Activated naive CD4-positive, alpha-beta T cell treated with anti-CD3 and anti-CD28 coated beads, Interleukin-2, amount 50 U/mL, for 24 hours (primary cell): ENCODE measurements around the gene AFF1.
"Not testable (repeated sequence)": the region's sequence is repeated elsewhere in the genome, so short reads cannot be mapped to it uniquely, and the experiment has no call there.

Source experiments
- H3K27ac Mint-ChIP-seq: one replicate; pipeline ENCODE4 v1.8.0; 2021; ENCODE audit warnings: mild to moderate bottlenecking, mixed read lengths
- H3K27me3 Mint-ChIP-seq: one replicate; pipeline ENCODE4 v1.8.0; 2021; ENCODE audit warnings: mixed read lengths
- H3K36me3 Mint-ChIP-seq: one replicate; pipeline ENCODE4 v1.8.0; 2021; ENCODE audit warnings: mixed read lengths
- H3K4me1 Mint-ChIP-seq: one replicate; pipeline ENCODE4 v1.8.0; 2021; ENCODE audit warnings: mixed read lengths
- H3K4me3 Mint-ChIP-seq: one replicate; pipeline ENCODE4 v1.8.0; 2021; ENCODE audit warnings: mild to moderate bottlenecking, mixed read lengths
- H3K9me3 Mint-ChIP-seq: one replicate; pipeline ENCODE4 v1.8.0; 2021; ENCODE audit warnings: mixed read lengths

AFF1 gene

GRCh38 chr4:87024201-87024600 lies 89.4 kb downstream of the AFF1 start:
- H3K4me3 Mint-ChIP-seq, result no peak overlapping the region
- no peaks in the 10 kb centered on the region for H3K9me3 Mint-ChIP-seq
- peak overlapping the region; percentile 2 for H3K27ac Mint-ChIP-seq
- peaks cover 10% of the 10 kb centered on the region for H3K36me3 Mint-ChIP-seq
- no peaks in the 10 kb centered on the region for H3K27me3 Mint-ChIP-seq
- H3K4me1 Mint-ChIP-seq, result peaks cover 63% of the 10 kb centered on the region

- peak overlapping the region; percentile 70 for H3K27ac Mint-ChIP-seq
- H3K4me1 Mint-ChIP-seq, result peaks cover 54% of the 10 kb centered on the region
- H3K4me3 Mint-ChIP-seq, result no peak overlapping the region
- H3K36me3 Mint-ChIP-seq, result peaks cover 8% of the 10 kb centered on the region
- no peaks in the 10 kb centered on the region for H3K27me3 Mint-ChIP-seq
- H3K9me3 Mint-ChIP-seq, result no peaks in the 10 kb centered on the region
Measured at GRCh38 chr4:87025023-87025613, 90.3 kb downstream of the AFF1 start.

DNA sequence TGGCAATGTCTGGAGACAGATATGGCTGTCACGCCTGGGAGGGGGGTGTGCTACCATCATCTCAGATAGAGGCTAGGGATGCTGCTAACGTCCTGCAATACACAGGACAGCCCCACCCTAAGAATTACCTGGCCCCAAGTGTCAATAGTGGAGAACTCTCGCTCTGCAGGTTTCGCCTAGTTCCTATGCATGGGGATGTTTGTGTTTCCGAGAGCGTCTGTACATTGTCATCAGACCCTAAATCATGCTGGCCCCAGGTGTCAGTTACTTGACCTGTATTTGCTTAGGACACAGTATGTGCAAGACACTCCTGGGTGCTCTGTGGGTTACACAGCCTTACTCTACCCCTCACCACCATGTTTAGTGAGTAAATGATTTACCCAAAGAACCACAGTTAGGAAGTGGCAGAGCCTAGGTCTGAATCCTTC lies 90.8 kb downstream of the AFF1 start:
- Mint-ChIP-seq H3K36me3 (peaks cover 8% of the 10 kb centered on the region), H3K9me3 (no peaks in the 10 kb centered on the region), H3K4me1 (peaks cover 49% of the 10 kb centered on the region), H3K4me3 (no peak overlapping the region), H3K27ac (peak overlapping the region; percentile 18), H3K27me3 (no peaks in the 10 kb centered on the region)

GRCh38 chr4:87026800-87027495 lies 92.1 kb downstream of the AFF1 start:
- Mint-ChIP-seq H3K27me3 (no peaks in the 10 kb centered on the region), H3K36me3 (peaks cover 3% of the 10 kb centered on the region), H3K4me3 (no peak overlapping the region), H3K4me1 (peaks cover 36% of the 10 kb centered on the region), H3K9me3 (no peaks in the 10 kb centered on the region), H3K27ac (no peak overlapping the region)

GRCh38 chr4:87029356-87029755 lies 94.5 kb downstream of the AFF1 start:
- Mint-ChIP-seq H3K4me1 (peaks cover 26% of the 10 kb centered on the region), H3K27me3 (no peaks in the 10 kb centered on the region), H3K9me3 (no peaks in the 10 kb centered on the region), H3K4me3 (no peak overlapping the region), H3K36me3 (peaks cover 2% of the 10 kb centered on the region), H3K27ac (no peak overlapping the region)

DNA sequence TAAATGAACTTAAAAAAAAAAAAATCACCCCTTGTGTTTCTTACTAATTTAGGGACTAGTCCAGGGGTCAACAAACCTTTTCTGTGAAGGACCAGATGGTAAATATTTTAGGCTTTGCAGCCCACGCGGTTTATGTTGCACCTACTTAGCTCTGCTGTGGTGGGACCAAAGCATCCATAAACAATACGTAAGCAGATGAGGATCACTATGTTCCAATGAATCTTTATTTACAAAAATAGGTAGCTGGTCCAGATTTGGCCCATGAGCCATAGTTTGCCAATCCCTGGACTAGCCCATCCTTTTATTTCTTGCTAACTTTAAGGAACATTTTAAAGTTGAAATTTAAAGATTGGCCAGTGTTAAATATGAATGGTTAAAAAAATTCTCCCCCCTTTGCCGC lies 95.3 kb downstream of the AFF1 start:
- no peaks in the 10 kb centered on the region for H3K9me3 Mint-ChIP-seq

DNA sequence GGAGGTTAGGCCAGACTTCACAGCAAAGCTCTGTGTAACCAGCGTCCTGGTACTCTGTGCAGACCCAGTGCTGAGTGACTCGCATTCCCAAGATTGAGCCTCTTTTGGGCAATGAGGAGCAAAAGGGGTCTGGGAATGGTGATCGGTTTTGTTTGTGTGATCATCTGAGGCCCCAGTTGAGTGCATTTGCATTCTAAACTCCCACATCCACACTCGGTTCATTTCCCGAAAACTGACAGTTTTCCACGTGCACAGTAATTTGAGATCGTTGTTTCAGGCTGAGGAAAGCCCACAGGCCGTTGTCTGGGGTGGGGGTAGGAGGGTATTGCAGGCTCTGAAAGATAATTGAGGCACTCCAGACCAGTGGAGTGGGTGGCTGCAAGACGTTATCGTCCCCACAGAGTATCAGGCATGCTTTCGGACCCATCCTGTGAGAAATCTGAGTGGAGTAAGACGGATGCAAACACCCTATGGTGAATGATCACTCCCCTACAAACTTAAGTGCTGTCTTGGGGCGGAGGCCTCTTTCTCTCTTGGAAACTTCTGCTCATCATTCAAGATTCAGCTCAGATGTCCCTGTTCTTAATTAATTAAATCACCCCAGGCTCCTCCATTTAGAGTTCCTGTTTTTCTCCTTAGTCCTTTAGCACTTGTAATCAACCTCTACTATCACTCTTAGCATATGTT lies 96.1 kb downstream of the AFF1 start:
- Mint-ChIP-seq H3K36me3 (no peaks in the 10 kb centered on the region), H3K4me1 (peaks cover 18% of the 10 kb centered on the region), H3K9me3 (no peaks in the 10 kb centered on the region), H3K4me3 (no peak overlapping the region), H3K27me3 (no peaks in the 10 kb centered on the region), H3K27ac (no peak overlapping the region)

More for the DNA sequence above, 95.3 kb downstream of the AFF1 start:
- Mint-ChIP-seq H3K36me3 (no peaks in the 10 kb centered on the region), H3K27ac (no peak overlapping the region), H3K4me3 (no peak overlapping the region), H3K4me1 (peaks cover 20% of the 10 kb centered on the region), H3K27me3 (no peaks in the 10 kb centered on the region)

DNA sequence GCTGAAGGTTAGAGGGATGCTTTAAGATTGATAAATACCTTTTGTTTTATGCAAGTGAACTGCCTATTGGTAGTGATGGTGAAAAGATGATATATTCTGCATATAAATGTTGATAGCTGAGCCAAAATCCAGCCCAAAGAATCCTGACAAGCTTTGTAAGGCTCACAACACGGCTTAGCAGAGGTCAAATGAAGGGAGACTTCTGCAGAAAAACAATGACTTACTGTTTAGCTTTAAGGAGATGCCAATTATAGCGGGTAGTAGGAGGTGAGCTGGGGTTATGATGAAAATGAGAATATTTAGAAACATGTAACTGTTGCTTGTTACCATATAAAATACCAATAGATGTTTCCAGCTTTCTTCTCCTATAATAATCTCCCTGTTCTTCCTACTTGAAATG lies 97.1 kb downstream of the AFF1 start:
- Mint-ChIP-seq H3K36me3 (no peaks in the 10 kb centered on the region), H3K9me3 (no peaks in the 10 kb centered on the region), H3K4me3 (no peak overlapping the region), H3K27me3 (no peaks in the 10 kb centered on the region), H3K4me1 (peaks cover 20% of the 10 kb centered on the region), H3K27ac (no peak overlapping the region)

- Mint-ChIP-seq H3K27me3 (no peaks in the 10 kb centered on the region), H3K4me3 (no peak overlapping the region), H3K27ac (no peak overlapping the region), H3K9me3 (no peaks in the 10 kb centered on the region), H3K4me1 (peaks cover 25% of the 10 kb centered on the region), H3K36me3 (no peaks in the 10 kb centered on the region)
Measured at GRCh38 chr4:87032884-87033533, 98.2 kb downstream of the AFF1 start.

- Mint-ChIP-seq H3K4me3 (no peak overlapping the region), H3K9me3 (no peaks in the 10 kb centered on the region), H3K27me3 (no peaks in the 10 kb centered on the region), H3K4me1 (peaks cover 33% of the 10 kb centered on the region), H3K36me3 (no peaks in the 10 kb centered on the region), H3K27ac (no peak overlapping the region)
Measured at GRCh38 chr4:87033902-87034301, 99.1 kb downstream of the AFF1 start.

DNA sequence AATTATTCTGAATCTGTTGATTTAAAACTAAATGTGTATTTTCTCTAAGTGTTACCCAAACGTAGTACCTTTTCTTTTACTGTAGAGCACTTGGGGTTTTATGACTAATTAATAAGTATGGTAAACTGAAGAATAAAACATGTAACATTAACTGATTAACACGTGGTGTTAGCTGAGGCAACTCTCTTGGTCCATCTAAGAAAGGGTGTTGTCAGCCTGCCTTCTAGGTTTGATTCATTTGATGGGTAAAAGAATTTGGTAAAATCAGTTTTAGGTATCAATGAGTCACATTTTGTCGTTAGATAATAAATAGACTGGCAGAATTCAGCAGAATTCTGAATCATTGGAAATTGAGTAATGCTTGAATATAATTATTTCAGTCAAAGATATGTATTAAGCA lies 99.7 kb downstream of the AFF1 start:
- Mint-ChIP-seq H3K27me3 (no peaks in the 10 kb centered on the region), H3K4me3 (no peak overlapping the region), H3K4me1 (peaks cover 39% of the 10 kb centered on the region), H3K36me3 (no peaks in the 10 kb centered on the region), H3K9me3 (no peaks in the 10 kb centered on the region), H3K27ac (no peak overlapping the region)

GRCh38 chr4:87035881-87036509 lies 101.2 kb downstream of the AFF1 start:
- H3K27me3 Mint-ChIP-seq, result no peaks in the 10 kb centered on the region
- no peak overlapping the region for H3K27ac Mint-ChIP-seq
- H3K9me3 Mint-ChIP-seq, result no peaks in the 10 kb centered on the region
- peaks cover 40% of the 10 kb centered on the region for H3K4me1 Mint-ChIP-seq
- H3K4me3 Mint-ChIP-seq, result no peak overlapping the region
- no peaks in the 10 kb centered on the region for H3K36me3 Mint-ChIP-seq

DNA sequence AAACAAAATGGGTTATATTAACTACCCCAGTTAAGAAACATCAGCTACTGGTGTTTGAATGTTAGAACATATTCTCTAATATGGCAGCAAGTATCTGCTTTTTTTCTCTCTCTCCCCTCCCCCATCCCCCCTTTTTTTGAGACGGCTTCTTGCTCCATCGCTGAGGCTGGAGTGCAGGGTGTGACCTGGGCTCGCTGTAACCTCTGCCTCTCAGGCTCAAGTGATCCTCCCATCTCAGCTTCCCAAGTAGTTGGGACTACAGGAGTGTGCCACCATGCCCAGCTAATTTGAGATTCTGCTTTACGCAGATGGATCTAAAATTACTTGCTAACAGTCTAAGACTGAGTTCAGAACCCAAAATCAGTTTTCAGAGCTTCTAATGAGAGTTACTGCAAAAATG lies 101.9 kb downstream of the AFF1 start:
- Mint-ChIP-seq H3K27me3 (no peaks in the 10 kb centered on the region), H3K4me1 (peaks cover 47% of the 10 kb centered on the region), H3K36me3 (no peaks in the 10 kb centered on the region), H3K4me3 (no peak overlapping the region), H3K27ac (peak overlapping the region; percentile 19), H3K9me3 (no peaks in the 10 kb centered on the region)

DNA sequence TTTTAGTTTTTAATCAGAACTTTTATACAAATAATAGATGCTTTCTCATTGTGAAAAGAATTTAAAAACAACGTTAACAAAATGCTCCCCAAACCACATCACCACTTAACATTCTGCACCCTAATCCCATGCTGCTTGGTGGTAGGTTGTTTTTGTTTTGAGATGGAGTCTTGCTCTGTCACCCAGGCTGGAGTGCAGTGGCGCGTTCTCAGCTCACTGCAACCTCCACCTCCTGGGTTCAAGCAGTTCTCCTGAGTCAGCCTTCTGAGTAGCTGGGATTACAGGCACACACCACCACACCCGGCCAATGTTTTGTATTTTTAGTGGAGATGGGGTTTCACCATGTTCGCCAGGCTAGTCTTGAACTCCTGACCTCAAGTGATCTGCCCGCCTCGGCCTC lies 102.4 kb downstream of the AFF1 start:
- not testable (repeated sequence) for H3K4me3 Mint-ChIP-seq, H3K27me3 Mint-ChIP-seq, H3K9me3 Mint-ChIP-seq, H3K36me3 Mint-ChIP-seq
- Mint-ChIP-seq H3K4me1 (peaks cover 52% of the 10 kb centered on the region), H3K27ac (peak overlapping the region; percentile 55)

DNA sequence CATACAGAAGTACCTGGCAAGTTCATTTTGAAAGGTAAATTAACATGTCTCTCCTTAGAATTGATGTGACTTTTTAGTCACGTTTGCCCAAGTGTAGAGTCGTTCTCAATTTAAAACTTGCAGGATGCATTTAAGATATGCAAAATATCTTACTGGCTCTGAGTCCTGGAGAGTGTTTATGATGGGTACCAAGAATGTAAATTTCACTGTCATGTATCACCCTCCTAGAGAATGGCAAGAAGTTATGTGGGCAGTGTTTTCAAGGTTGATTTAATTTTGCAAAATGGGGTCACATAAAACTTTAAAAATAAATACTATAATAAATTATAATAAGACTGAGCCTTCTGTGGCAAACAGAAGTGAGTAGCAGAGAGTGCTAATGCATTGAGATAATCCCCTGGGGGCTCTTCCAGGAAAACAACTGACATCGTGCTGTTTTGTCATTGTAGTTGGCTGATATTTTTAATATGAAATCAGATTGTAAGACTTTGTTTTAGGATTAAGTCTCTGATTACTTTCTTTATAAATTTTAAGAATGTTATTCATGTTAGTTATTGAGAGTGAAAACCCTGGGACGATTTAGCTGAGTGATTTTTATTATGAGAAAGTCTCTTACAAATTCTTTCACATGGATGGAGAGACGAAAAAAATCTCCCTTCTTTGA lies 103.0 kb downstream of the AFF1 start:
- peaks cover 58% of the 10 kb centered on the region for H3K4me1 Mint-ChIP-seq
- no peaks in the 10 kb centered on the region for H3K27me3 Mint-ChIP-seq
- H3K4me3 Mint-ChIP-seq, result no peak overlapping the region
- H3K9me3 Mint-ChIP-seq, result no peaks in the 10 kb centered on the region
- no peaks in the 10 kb centered on the region for H3K36me3 Mint-ChIP-seq
- no peak overlapping the region for H3K27ac Mint-ChIP-seq
